Right cardiac atrium (tissue), 5 donors: ENCODE measurements around the gene DLX3. TPM values are rescaled to one million over a fixed set of nuclear protein-coding genes. Genes with fewer than 3 reads are reported as not detected.

Experiments
- ATAC-seq, 2 donors: fragments of 200-7000 bp; cut with Tn5 transposase; one replicate each; pipeline versions ENCODE4 v1.8.0 to v1.9.1; 2020; ENCODE audit warnings: moderate library complexity in 2 of 2, mild to moderate bottlenecking in 1 of 2
- DNase-seq, 3 donors: peaks; one replicate each; pipeline ENCODE4 v3.0.0-alpha.2; 2020
- H3K27ac ChIP-seq: one replicate; pipeline ENCODE4 v1.5.1; 2013; ENCODE audit warnings: mild to moderate bottlenecking, low read length, control low read depth, moderate library complexity
- H3K27me3 ChIP-seq: one replicate; pipeline ENCODE4 v1.6.1; 2013; ENCODE audit not compliant: control insufficient read depth, insufficient read depth
- H3K4me1 ChIP-seq: one replicate; pipeline ENCODE4 v1.6.1; 2013; ENCODE audit warnings: low read length; ENCODE audit not compliant: control insufficient read depth, insufficient read depth
- H3K4me3 ChIP-seq: one replicate; pipeline ENCODE4 v1.5.1; 2013; ENCODE audit warnings: low read length, control low read depth
- H3K9me3 ChIP-seq: one replicate; pipeline ENCODE4 v1.6.1; 2013; ENCODE audit warnings: low read length; ENCODE audit not compliant: control insufficient read depth
- WGBS: extraction: QIAGEN DNeasy Blood & Tissue Kit; methylation state at CpG from one replicate; pipeline ENCODE4 v1.1.7; 2013; 5-methylcytosine and 5-hydroxymethylcytosine counted together
- intact Hi-C, 4 donors: fragments of 100-400 bp; cut with DNase I; formaldehyde crosslinking; loops; one replicate each; pipeline versions ENCODE4 v1.11.0 to v1.14.0; 2022 to 2023
- polyA plus RNA-seq: library from polyadenylated mRNA; stranded (reverse); fragments of 200-250 nt; gene quantifications from one replicate; pipeline ENCODE4 v1.2.3, GENCODE V29; 2013
- total RNA-seq, 4 donors: library from RNA; stranded (reverse); fragmentation: NEBNext Ultra II Directional; extraction: Animal tissue kit (Norgen Biotek cat#: 25700); gene quantifications; one replicate each; pipeline ENCODE4 v1.2.1, GENCODE V29; 2021
- donor health status: healthy with polysubstance abuse.
- donor health status: DM: no; HTN: yes; CAD: no.
- donor health status: DM: no; HTN: no; CAD: no.
- donor health status: DM: no; HTN: yes; CAD: no; lungs with severe emphysema.
- donor health status: DM: yes; HTN: yes; CAD: no.

Gene DLX3
- total and polyA plus RNA-seq, 5 donors: 0.12 to 0.16 (median 0.14) TPM; not detected in 2

DNA sequence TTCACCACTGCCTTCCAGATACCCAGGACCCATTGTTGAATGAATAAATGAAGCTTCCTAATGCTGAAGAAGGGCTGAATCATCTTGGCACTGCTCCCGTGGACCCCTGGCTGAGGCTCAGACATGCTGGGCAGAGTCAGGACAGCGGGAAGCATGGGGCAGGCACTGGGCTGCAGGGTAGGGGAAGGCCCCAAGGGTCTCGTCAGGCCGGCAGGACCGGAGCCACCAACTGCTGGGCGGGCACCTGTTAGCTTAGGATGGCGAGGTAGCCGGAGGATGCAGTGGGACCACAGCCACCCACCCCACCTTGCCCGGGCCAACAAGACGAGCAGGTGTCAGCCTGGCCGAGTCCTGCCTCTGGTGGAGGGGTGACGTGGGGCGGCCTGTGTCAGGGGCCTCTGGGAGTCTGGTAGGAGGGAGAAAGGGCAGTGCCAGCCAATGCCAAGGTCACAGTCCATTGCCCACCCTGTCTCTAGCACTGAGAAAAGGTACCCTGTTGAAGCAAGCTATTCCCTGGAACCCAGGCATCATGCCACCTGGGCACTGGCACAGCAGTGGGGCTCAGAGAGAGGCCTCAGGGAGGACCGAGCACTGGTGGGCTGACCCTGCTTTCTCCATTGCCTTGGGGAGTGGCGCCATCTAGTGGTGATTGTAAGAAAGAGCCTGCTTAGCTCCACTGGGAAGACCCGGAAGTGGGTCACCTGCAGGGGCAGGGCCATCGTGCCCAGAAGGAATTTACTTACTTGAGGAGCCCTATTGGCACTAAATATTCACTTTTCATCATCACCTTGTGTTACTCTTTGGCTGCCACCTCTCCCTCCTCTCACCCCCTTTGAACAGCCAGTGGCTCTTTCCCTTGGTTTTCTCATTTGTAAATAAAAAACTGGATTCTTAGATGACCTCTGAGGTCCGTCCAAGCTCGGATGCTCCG lies 3.0 kb upstream of the DLX3 start:
- intact Hi-C loops: loop anchor here (2.0 to 10.0 kb wide), 8 partner anchors 46 to 441 kb away; no protein-coding TSS in a partner anchor
- DNase-seq (peak; percentile 73 to 84 (median 80)), ATAC-seq (peak; percentile 75 to 78)
- Histone ChIP-seq H3K27ac (no peak overlapping the region), H3K9me3 (no peaks in the 10 kb centered on the region), H3K27me3 (no peaks in the 10 kb centered on the region), H3K4me3 (no peak overlapping the region), H3K4me1 (no peaks in the 10 kb centered on the region)
- WGBS: 39% methylated on average over 20 of the region's 20 CpGs

DNA sequence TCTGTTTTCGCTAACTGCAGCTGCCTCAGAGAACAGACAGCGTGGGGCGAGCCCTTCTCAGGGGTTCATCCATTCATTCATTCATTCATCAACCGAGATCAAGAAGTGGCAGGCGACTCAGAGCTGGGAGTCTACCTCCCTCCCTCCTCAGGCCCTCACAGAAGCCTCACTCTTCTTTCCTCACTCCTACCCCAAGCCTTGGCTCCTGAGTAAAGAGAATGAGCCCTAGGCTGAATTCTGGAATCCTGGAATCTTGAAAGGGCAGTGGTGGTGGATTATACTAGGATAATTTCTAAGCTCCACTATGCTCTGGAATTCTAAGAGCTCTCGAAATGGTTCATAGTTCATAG lies 2.3 kb upstream of the DLX3 start:
- no peak for ATAC-seq
- Histone ChIP-seq H3K9me3 (no peaks in the 10 kb centered on the region), H3K27ac (no peak overlapping the region), H3K27me3 (no peaks in the 10 kb centered on the region), H3K4me1 (no peaks in the 10 kb centered on the region), H3K4me3 (no peak overlapping the region)
- no peak for DNase-seq
- intact Hi-C loops: loop anchor here (2.0 to 10.0 kb wide), 8 partner anchors 45 to 440 kb away; no protein-coding TSS in a partner anchor
- WGBS: 37% methylated on average over 6 of the region's 6 CpGs

DNA sequence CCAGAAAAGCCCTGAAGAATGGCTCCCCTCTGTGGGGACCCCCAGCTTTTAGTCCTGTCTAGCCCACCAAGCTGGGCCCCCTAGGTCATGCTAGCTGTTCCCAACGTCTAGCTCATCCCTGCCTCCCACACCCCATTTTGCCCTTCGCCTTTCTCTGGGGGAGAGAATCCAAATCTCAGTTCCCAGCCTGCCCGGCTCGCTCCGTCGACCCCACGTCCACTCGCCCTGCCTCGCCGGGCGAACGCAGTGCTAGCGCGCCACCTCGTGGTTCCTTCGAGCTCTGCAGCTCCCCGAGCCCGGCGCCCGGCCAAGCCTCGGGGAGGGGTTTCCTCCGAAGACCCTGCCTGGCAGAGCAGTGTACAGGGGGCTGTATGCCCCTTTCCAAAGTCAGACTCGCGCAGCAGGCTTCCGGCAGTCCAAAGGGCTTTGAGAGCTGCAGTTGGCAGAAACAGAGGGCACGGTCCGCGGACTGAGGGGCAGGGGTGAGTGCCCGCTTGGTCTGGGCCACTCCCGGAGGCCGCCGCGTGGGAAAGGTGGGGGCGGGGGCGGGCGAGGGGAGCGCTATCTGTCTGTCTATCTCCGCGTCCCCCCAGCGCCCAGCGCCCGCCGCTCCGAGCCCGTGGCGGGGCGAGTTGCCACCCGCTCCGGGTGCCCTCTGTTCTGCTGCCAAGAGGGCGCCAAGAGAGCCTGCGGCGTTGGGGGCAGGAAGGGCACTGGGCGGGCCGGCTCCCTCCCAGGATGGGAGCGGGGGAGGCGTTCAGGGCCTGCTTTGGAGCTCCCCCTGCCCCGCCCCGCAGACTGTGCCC lies 1.7 kb upstream of the DLX3 start:
- peak; percentile 41 to 85 (median 79) for DNase-seq
- ATAC-seq: peak; percentile 15 to 57
- H3K27ac ChIP-seq: no peak overlapping the region
- no peaks in the 10 kb centered on the region for H3K27me3 ChIP-seq
- no peaks in the 10 kb centered on the region for H3K9me3 ChIP-seq
- peak overlapping the region; percentile 29 for H3K4me3 ChIP-seq
- H3K4me1 ChIP-seq: no peaks in the 10 kb centered on the region
- WGBS: 2% methylated on average over 58 of the region's 58 CpGs
- intact Hi-C loops: loop anchor here (2.0 to 10.0 kb wide), 8 partner anchors 44 to 439 kb away; no protein-coding TSS in a partner anchor

DNA sequence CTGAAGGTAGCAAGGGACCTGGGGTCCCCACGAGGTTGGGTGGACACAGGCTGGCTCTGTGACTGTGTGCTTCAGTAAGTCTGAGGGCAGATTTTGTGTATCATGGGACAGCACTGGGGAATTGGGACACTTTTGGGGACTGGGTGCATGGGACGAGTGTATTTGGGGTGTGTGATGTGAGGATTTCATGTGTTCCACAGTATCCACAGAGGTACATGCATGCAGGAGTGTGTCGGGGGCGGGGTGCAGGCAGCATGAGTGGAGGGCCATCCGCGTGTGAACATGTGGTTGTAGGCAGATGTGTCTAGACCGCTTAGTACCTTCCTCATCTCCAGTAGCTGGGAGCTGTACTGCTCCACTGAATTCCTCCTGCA lies 1.1 kb upstream of the DLX3 start:
- H3K4me1 ChIP-seq: no peaks in the 10 kb centered on the region
- intact Hi-C loops: loop anchor here (2.0 to 10.0 kb wide), 8 partner anchors 44 to 439 kb away; no protein-coding TSS in a partner anchor
- WGBS: 40% methylated on average over 7 of the region's 7 CpGs

DNA sequence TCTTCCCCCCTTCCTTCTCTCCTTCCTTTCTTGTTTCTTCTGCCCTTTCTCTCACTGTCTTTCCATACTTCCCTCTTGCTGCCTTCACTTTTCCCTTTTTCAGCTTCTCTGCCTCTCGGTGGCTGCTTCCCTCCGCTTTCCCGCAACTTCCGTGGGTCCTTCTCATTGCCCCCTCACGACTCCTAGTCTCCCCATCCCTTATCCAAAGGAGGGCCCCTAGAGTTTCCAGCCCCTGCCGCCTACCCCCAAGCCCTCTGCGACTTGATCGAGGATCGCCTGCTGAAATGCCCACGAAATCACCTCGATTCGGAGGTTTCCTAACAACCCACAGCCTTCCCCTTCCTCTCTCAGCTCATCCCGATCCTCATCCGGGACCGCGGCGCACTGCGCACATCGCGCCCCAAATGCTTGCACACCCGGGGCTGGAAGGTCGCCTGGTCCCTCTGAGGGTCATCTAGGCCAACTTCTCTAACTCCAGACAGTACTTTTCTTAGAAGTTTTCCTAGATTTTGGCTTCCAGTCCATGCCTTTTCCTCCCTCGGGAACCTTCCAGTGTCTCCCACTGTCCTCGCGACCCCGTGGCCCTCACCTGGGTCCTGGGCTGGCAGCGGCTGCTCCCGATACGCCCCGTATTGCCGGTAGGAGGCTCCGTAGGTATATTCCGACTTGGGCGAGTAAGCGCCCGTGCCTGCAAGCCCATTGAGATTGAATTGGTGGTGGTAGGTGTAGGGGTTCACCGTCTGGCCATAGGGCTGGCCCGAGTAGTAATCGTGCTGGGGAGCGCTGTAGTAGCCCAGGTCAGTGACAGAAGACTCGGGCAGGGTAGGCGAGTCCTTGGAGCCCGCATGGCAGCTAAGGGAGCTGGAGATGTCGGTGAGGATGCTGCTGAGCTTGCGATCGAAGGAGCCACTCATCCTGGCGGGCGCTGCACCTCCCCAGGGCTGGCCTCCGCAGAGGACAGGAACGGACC lies 654 bp downstream of the DLX3 start:
- no peak overlapping the region for H3K27ac ChIP-seq
- H3K4me1 ChIP-seq: no peaks in the 10 kb centered on the region
- DNase-seq (peak in 1 of 3 donors; percentile 53), ATAC-seq (no peak)
- no peaks in the 10 kb centered on the region for H3K9me3 ChIP-seq
- intact Hi-C loops: loop anchor here (5.0 to 10.0 kb wide), 7 partner anchors 42 to 437 kb away; no protein-coding TSS in a partner anchor
- no peaks in the 10 kb centered on the region for H3K27me3 ChIP-seq
- WGBS: 4% methylated on average over 50 of the region's 50 CpGs
- H3K4me3 ChIP-seq: peak overlapping the region; percentile 51

More for the DNA sequence above, 1.1 kb upstream of the DLX3 start:
- Histone ChIP-seq H3K27ac (no peak overlapping the region), H3K4me3 (no peak overlapping the region), H3K27me3 (no peaks in the 10 kb centered on the region), H3K9me3 (no peaks in the 10 kb centered on the region)
- DNase-seq (no peak), ATAC-seq (no peak)

DNA sequence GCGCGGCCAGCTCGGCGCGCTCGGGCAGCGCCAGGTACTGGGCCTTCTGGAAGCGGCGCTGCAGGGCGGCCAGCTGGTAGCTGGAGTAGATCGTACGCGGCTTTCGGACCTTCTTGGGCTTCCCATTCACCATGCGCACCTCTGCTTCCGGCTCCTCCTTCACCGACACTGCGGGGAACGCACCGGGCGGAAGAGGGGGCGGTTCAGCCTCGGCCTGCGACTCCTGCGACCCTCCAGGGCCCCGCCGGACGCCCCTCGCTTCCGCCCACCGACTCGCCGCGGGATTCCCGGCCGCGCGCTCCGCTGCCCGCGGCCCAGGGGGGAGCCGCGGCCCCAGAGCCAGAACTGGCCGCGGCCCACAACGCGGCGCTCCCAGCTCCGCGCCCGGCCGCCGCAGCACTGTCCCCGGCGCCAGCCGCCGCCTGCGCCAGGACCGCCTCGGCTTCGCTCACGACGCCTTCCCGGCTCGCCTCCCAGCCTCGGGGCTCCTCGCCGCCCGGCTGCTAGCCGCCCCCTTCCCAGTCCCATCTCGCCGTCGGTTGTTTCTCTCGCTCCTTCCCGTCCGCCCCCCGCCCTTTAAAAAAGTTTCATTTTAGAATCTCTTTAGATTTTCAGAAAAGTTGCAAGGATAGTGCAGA lies 1.5 kb downstream of the DLX3 start:
- DNase-seq (peak in 2 of 3 donors; percentile 59 to 68), ATAC-seq (peak; percentile 34 to 52)
- no peak overlapping the region for H3K27ac ChIP-seq
- intact Hi-C loops: loop anchor here in 2 of 4 donors (10.0 kb wide), 1 partner anchor 429 kb away; no protein-coding TSS in a partner anchor
- H3K9me3 ChIP-seq: no peaks in the 10 kb centered on the region
- H3K27me3 ChIP-seq: no peaks in the 10 kb centered on the region
- H3K4me1 ChIP-seq: no peaks in the 10 kb centered on the region
- WGBS: 2% methylated on average over 77 of the region's 77 CpGs
- H3K4me3 ChIP-seq: peak overlapping the region; percentile 51

DNA sequence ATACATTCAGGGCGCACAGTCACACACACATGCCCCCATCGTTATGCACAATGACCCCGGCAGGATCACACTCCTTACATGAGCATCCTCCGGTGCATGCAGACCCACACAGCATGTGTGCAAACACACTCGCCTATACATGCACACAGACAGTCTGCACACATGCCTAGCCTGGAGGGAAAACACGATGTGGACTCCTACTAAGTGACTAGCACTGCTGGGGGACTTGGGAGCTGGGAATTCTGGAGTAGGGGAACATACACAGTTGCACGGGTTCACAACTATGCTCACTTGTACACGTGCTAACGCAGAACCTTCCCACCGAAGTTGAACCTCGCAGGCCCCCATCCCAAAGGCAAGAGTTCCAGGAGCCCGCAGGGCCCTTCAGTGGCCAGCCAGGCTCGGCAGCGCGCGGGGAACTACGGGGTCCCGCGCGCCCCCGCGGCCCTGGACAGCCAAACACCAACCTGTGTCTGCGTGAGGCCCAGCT lies 2.0 kb downstream of the DLX3 start:
- ATAC-seq (no peak), DNase-seq (no peak)
- 22% methylated on average over 23 of the region's 23 CpGs for WGBS
- Histone ChIP-seq H3K27me3 (no peaks in the 10 kb centered on the region), H3K4me1 (no peaks in the 10 kb centered on the region), H3K4me3 (peak overlapping the region; percentile 51), H3K9me3 (no peaks in the 10 kb centered on the region), H3K27ac (no peak overlapping the region)
- intact Hi-C loops: loop anchor here in 2 of 4 donors (10.0 kb wide), 1 partner anchor 428 kb away; no protein-coding TSS in a partner anchor

DNA sequence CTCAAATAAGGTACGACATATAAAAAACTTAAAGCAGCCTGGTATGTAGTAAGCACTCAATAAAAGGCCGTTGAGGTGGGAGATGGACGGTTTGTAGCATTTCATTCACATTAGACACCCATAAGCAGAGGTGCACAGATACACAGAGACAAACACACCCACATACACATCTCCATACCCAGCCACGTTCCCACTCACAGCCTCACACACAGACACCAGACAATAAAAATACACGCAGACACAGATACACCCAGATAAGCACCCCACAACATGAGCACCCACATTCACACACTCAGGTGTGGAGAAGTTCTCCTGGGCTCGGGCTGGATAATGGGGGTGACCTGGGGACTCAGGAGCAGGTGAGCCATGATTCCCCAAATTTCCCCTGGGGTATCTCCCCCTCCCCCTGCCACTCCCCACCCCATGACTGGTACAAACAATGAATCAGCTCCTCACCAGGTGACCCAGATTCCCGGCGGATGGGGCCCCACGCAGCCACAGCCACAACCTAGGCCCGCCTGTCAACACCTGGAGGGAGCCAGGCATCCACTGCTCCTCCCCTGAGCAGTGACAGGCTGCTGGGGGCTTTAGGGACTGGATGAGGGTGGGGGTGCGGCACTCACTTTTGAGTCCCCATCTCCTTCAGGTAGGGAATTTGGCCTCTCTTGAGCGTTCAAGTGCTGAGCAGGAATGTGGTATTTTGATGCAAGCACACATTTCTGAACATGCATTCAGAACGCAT lies 2.7 kb downstream of the DLX3 start:
- intact Hi-C loops: loop anchor here in 2 of 4 donors (10.0 kb wide), 1 partner anchor 428 kb away; no protein-coding TSS in a partner anchor
- DNase-seq (no peak), ATAC-seq (no peak)
- Histone ChIP-seq H3K4me3 (no peak overlapping the region), H3K4me1 (no peaks in the 10 kb centered on the region), H3K9me3 (no peaks in the 10 kb centered on the region), H3K27ac (no peak overlapping the region), H3K27me3 (no peaks in the 10 kb centered on the region)
- 77% methylated on average over 13 of the region's 13 CpGs for WGBS

DNA sequence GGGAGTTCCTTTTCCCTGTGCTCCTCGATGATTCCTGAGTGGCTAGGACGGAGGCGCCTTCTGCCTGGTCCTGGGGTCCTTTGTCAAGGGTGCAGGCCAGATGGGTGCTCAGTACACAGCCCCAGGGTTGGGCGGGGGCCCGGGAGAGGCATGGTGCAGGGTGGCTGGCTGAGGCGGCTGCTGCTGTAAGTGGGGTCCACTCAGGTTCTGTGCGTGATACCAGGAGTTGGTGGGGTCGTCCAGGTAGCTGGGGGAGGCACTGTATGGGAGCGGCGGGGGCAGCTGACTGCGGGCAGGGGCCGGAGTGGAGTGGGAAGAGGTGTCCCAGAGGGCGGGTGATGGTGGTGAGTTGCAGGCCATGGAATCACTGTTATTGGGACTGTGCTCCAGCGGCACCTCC lies 3.6 kb downstream of the DLX3 start:
- Histone ChIP-seq H3K4me3 (no peak overlapping the region), H3K27me3 (no peaks in the 10 kb centered on the region), H3K4me1 (no peaks in the 10 kb centered on the region), H3K9me3 (no peaks in the 10 kb centered on the region), H3K27ac (no peak overlapping the region)
- DNase-seq (no peak), ATAC-seq (no peak)
- intact Hi-C loops: loop anchor here in 2 of 4 donors (10.0 kb wide), 1 partner anchor 427 kb away; no protein-coding TSS in a partner anchor
- 81% methylated on average over 14 of the region's 14 CpGs for WGBS
